ENCODE results near the gene CASD1. TPM values are rescaled to one million over a fixed set of nuclear protein-coding genes. Genes with fewer than 3 reads are reported as not detected.

Gene CASD1
- total RNA-seq, 1 experiment from 2014 or later: 5.8 TPM

GRCh38 chr7:94591176-94591575, 81.6 kb downstream of the CASD1 start:
- CTCF ChIA-PET: no interaction called here
- no peaks in the 10 kb centered on the region for H3K36me3 ChIP-seq (ENCODE audit: control insufficient read depth in 1 of 2, insufficient read depth in 2 of 2, low read length in 2 of 2)
- RAD21 ChIA-PET (ENCODE audit: low non-redundant PET in 1 of 2, low total read pairs in 2 of 2, uncharacterized antibody in 2 of 2, unreplicated experiment in 2 of 2): no interaction called here
- H3K4me1 ChIP-seq (ENCODE audit: control insufficient read depth in 1 of 2, insufficient read depth in 2 of 2, low read length in 2 of 2): no peaks in the 10 kb centered on the region
- H3K79me2 ChIP-seq (ENCODE audit: insufficient read depth, low read length): no peaks in the 10 kb centered on the region
- no peaks in the 10 kb centered on the region for H3K27me3 ChIP-seq (ENCODE audit: insufficient read depth, low read length)
- no peak overlapping the region for H3K4me3 ChIP-seq (replicated peaks in 1 of 2; ENCODE audit: low read depth in 1 of 2, low read length in 2 of 2)
- H2AFZ ChIP-seq (ENCODE audit: low read depth, low read length, poor library complexity, severe bottlenecking): no peak overlapping the region
- no peaks in the 10 kb centered on the region for H3K9me2 ChIP-seq (ENCODE audit: insufficient read depth)
- no peaks in the 10 kb centered on the region for H4K20me1 ChIP-seq (ENCODE audit: insufficient read depth)
- intact Hi-C loops (cut with micrococcal nuclease): no loop called here
- no peak overlapping the region for H3K9ac ChIP-seq (ENCODE audit: low read length)
- POLR2A ChIA-PET: no interaction called here
- no peaks in the 10 kb centered on the region for H3K9me3 ChIP-seq (ENCODE audit: control insufficient read depth in 1 of 2, insufficient read depth in 1 of 2, low read depth in 1 of 2, low read length in 2 of 2)
- no peak overlapping the region for H3K4me2 ChIP-seq (ENCODE audit: low read length)
- DNase-seq (ENCODE audit: low read depth, low spot score): no peak
- H3K27ac ChIP-seq (ENCODE audit: low read depth, low read length): no peak overlapping the region
- no peak for ATAC-seq
- TF ChIP-seq SRF (IDR thresholded peaks at IDR 0.05; ENCODE audit: low read depth): no peak
- TF ChIP-seq SP1 (IDR thresholded peaks at IDR 0.05; ENCODE audit: low read depth): no peak
- no peak for TF ChIP-seq EZH2 (IDR thresholded peaks at IDR 0.05)
- TF ChIP-seq CTCF (IDR thresholded peaks at IDR 0.05 in 2 of 3, conservative IDR thresholded peaks at IDR 0.05 in 1 of 3; ENCODE audit: borderline replicate concordance in 1 of 3, insufficient read depth in 1 of 3, low read depth in 2 of 3, low read length in 2 of 3): no peak
- BruUV-seq (replicated peaks): no TSS peak

GRCh38 chr7:94594882-94595281, 85.3 kb downstream of the CASD1 start:
- Histone ChIP-seq H3K9me2 (ENCODE audit: insufficient read depth) (no peaks in the 10 kb centered on the region), H3K27me3 (ENCODE audit: insufficient read depth, low read length) (no peaks in the 10 kb centered on the region), H3K4me1 (ENCODE audit: control insufficient read depth in 1 of 2, insufficient read depth in 2 of 2, low read length in 2 of 2) (no peaks in the 10 kb centered on the region), H3K36me3 (ENCODE audit: control insufficient read depth in 1 of 2, insufficient read depth in 2 of 2, low read length in 2 of 2) (no peaks in the 10 kb centered on the region), H3K79me2 (ENCODE audit: insufficient read depth, low read length) (no peaks in the 10 kb centered on the region), H3K27ac (ENCODE audit: low read depth, low read length) (no peak overlapping the region), H2AFZ (ENCODE audit: low read depth, low read length, poor library complexity, severe bottlenecking) (no peak overlapping the region), H3K4me3 (replicated peaks in 1 of 2; ENCODE audit: low read depth in 1 of 2, low read length in 2 of 2) (no peak overlapping the region), H4K20me1 (ENCODE audit: insufficient read depth) (no peaks in the 10 kb centered on the region), H3K9me3 (ENCODE audit: control insufficient read depth in 1 of 2, insufficient read depth in 1 of 2, low read depth in 1 of 2, low read length in 2 of 2) (no peaks in the 10 kb centered on the region), H3K4me2 (ENCODE audit: low read length) (no peak overlapping the region), H3K9ac (ENCODE audit: low read length) (no peak overlapping the region)
- POLR2A ChIA-PET: no interaction called here
- no peak for ATAC-seq
- no peak for TF ChIP-seq ZFX (IDR thresholded peaks at IDR 0.05)
- no peak for TF ChIP-seq POLR2A (IDR thresholded peaks at IDR 0.05; ENCODE audit: borderline replicate concordance, extremely low read depth, insufficient read depth, insufficient read length)
- no peak for TF ChIP-seq FOSL1 (IDR thresholded peaks at IDR 0.05; ENCODE audit: low read depth)
- no peak for TF ChIP-seq CBX3 (IDR thresholded peaks at IDR 0.05; ENCODE audit: low read depth)
- TF ChIP-seq CEBPB (IDR thresholded peaks at IDR 0.05; ENCODE audit: low read depth): no peak
- TF ChIP-seq EGR1 (IDR thresholded peaks at IDR 0.05; ENCODE audit: low read depth): no peak
- TF ChIP-seq TCF7L2 (IDR thresholded peaks at IDR 0.05; ENCODE audit: borderline replicate concordance, extremely low read depth, insufficient read depth, insufficient read length): no peak
- TF ChIP-seq ZNF274 (IDR thresholded peaks at IDR 0.05; ENCODE audit: low read depth, low read length): no peak
- no peak for TF ChIP-seq ATF3 (IDR thresholded peaks at IDR 0.05)
- no peak for TF ChIP-seq SRF (IDR thresholded peaks at IDR 0.05; ENCODE audit: low read depth)
- TF ChIP-seq ELF1 (IDR thresholded peaks at IDR 0.05; ENCODE audit: borderline replicate concordance, low read depth): no peak
- no peak for TF ChIP-seq YY1 (IDR thresholded peaks at IDR 0.05; ENCODE audit: extremely low read depth, insufficient replicate concordance, low read depth, low read length)
- TF ChIP-seq CTCF (IDR thresholded peaks at IDR 0.05 in 2 of 3, conservative IDR thresholded peaks at IDR 0.05 in 1 of 3; ENCODE audit: borderline replicate concordance in 1 of 3, insufficient read depth in 1 of 3, low read depth in 2 of 3, low read length in 2 of 3): no peak
- no peak for TF ChIP-seq RAD21 (IDR thresholded peaks at IDR 0.05; ENCODE audit: low read depth)
- TF ChIP-seq MAX (IDR thresholded peaks at IDR 0.05): no peak
- TF ChIP-seq EZH2phosphoT487 (IDR thresholded peaks at IDR 0.05; ENCODE audit: borderline replicate concordance): no peak
- no peak for TF ChIP-seq EZH2 (IDR thresholded peaks at IDR 0.05)
- RAD21 ChIA-PET (ENCODE audit: low non-redundant PET in 1 of 2, low total read pairs in 2 of 2, uncharacterized antibody in 2 of 2, unreplicated experiment in 2 of 2): no interaction called here
- no peak for DNase-seq (ENCODE audit: low read depth, low spot score)
- CTCF ChIA-PET: no interaction called here
- no TSS peak for BruUV-seq (replicated peaks)
- intact Hi-C loops (cut with micrococcal nuclease): no loop called here
